Spleen (tissue), 11 donors: ENCODE data around the gene ZMYND8. TPM values are rescaled to one million over a fixed set of nuclear protein-coding genes. Genes with fewer than 3 reads are reported as not detected.

Experiments used
- DNase-seq: peaks from one replicate; pipeline ENCODE4 v3.0.0-alpha.2; 2020
- H3K27ac ChIP-seq, 8 donors: fragments of 200-600 bp; sonication (generic) in 7 of 8; 1 replicate in 4 of 8; 2 replicates in 4 of 8; pipeline versions ENCODE4 v1.5.0 to v1.8.0; 2016 to 2021; ENCODE audit warnings: inconsistent platforms in 4 of 8, mild to moderate bottlenecking in 4 of 8, moderate library complexity in 1 of 8
- H3K27me3 ChIP-seq, 7 donors: fragments of 200-600 bp; sonication (generic) in 6 of 7; replicated peaks in 1 of 7; 1 replicate in 4 of 7; 2 replicates in 3 of 7; pipeline versions ENCODE4 v1.5.0 to v1.8.0; 2016 to 2021; ENCODE audit warnings: inconsistent platforms in 3 of 7, mild to moderate bottlenecking in 1 of 7
- H3K36me3 ChIP-seq, 6 donors: fragments of 200-600 bp; sonication (generic) in 5 of 6; 1 replicate in 4 of 6; 2 replicates in 2 of 6; pipeline versions ENCODE4 v1.5.0 to v1.8.0; 2016 to 2021; ENCODE audit warnings: inconsistent platforms in 2 of 6
- H3K4me1 ChIP-seq, 6 donors: fragments of 200-600 bp; sonication (generic) in 5 of 6; 1 replicate in 3 of 6; 2 replicates in 3 of 6; pipeline versions ENCODE4 v1.5.0 to v1.8.0; 2016 to 2021; ENCODE audit warnings: inconsistent platforms in 3 of 6
- H3K4me3 ChIP-seq, 8 donors: fragments of 200-600 bp; sonication (generic) in 7 of 8; 1 replicate in 4 of 8; 2 replicates in 4 of 8; pipeline versions ENCODE4 v1.5.0 to v1.8.0; 2016 to 2021; ENCODE audit warnings: inconsistent platforms in 4 of 8, mild to moderate bottlenecking in 4 of 8, moderate library complexity in 2 of 8
- H3K9me3 ChIP-seq, 8 donors: fragments of 200-600 bp; sonication (generic) in 7 of 8; 1 replicate in 4 of 8; 2 replicates in 4 of 8; pipeline versions ENCODE4 v1.5.0 to v1.8.0; 2016 to 2021; ENCODE audit warnings: inconsistent platforms in 4 of 8
- POLR2A ChIP-seq, 3 donors: fragments of 450-650 bp; IDR thresholded peaks; one replicate each; pipeline ENCODE4 v1.5.1; 2017; ENCODE audit warnings: antibody characterized with exemption in 3 of 3, mild to moderate bottlenecking in 1 of 3
- POLR2AphosphoS5 ChIP-seq, 3 donors: sonication (generic); formaldehyde crosslinking; IDR thresholded peaks; one replicate each; pipeline ENCODE4 v1.5.1; 2017; ENCODE audit warnings: antibody characterized with exemption in 3 of 3
- WGBS, 5 donors: extraction: QIAGEN DNeasy Blood & Tissue Kit in 3 of 5; methylation state at CpG; one replicate each; pipeline versions ENCODE4 v1.1.5 to v1.1.7; 2013 to 2018; 5-methylcytosine and 5-hydroxymethylcytosine counted together
- intact Hi-C: fragments of 100-400 bp; cut with DNase I; formaldehyde crosslinking; loops from one replicate; pipeline ENCODE4 v1.15.0; 2023; ENCODE audit warnings: low total_unique reads
- polyA plus RNA-seq, 3 donors: library from polyadenylated mRNA; stranded (reverse); fragments of 200-250 nt; gene quantifications; one replicate each; pipeline ENCODE4 v1.2.1, GENCODE V29; 2013
- total RNA-seq, 7 donors: library from RNA; depleted of rRNA in 3 of 7; stranded (reverse); fragments of >200 nt in 3 of 7; fragmentation: NEBNext Ultra II Directional in 4 of 7; extraction: Animal tissue kit (Norgen Biotek cat#: 25700) in 4 of 7; gene quantifications; one replicate each; pipeline versions ENCODE4 v1.1.0 to v1.2.1, GENCODE V29; 2016 to 2021
- TF ChIP-seq, protein P1 (sequence below), 11 experiments: fragments of 200-600 bp in 7 of 11; fragments of 450-650 bp in 4 of 11; sonication (generic) in 4 of 11; IDR thresholded peaks in 8 of 11; conservative IDR thresholded peaks in 3 of 11; 1 replicate in 7 of 11; 2 replicates in 4 of 11; pipeline versions ENCODE4 v1.4.0 to v1.8.0; 2016 to 2021; ENCODE audit warnings: antibody characterized with exemption in 11 of 11, inconsistent platforms in 4 of 11, mild to moderate bottlenecking in 1 of 11
- donor health status: healthy with polysubstance abuse.
- donor health status: DM: no; HTN: no; CAD: no; lungs with moderate emphysema.
- donor health status: DM: no; HTN: no; CAD: no.
- donor health status: Bipolar disorder and iron deficiency.
- donor health status: healthy.
- donor health status: DM: no; HTN: no; CAD: no.
- donor health status: DM: yes; HTN: yes; CAD: no.

The ZMYND8 gene
- total and polyA plus RNA-seq, 10 donors, result 12.5 to 64.0 (median 46.8) TPM

DNA sequence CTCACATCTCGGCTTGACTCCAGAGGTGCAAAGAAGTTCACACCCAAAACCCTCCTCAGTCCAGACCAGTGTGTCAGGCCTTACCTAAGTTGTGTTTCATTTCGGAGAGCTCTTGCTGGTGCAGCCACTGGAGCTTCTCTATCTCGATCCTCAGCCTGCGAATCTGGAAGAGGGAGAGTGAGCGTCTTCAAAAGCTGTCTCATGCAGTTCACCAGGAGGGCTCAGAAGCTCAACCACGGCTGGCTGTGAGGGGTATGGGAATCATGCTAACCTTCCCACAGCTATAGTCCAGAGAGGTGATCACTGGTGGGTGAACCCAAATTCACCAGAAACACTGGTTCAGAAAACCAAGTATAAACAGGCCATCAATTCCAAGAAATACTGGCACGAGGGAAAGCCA is 129.4 kb downstream of the ZMYND8 start:
- intact Hi-C loops, result no loop called here
- H3K27ac ChIP-seq, result peak overlapping the region in 1 of 8 donors; percentile 38
- WGBS, 5 donors, result 88 to 96% (median 92%) methylated on average over 7 of the region's 7 CpGs
- H3K27me3 ChIP-seq, result no peaks in the 10 kb centered on the region
- no peak overlapping the region for H3K4me3 ChIP-seq
- H3K9me3 ChIP-seq, result no peaks in the 10 kb centered on the region
- DNase-seq, result no peak
- TF ChIP-seq POLR2AphosphoS5 (IDR thresholded peaks at IDR 0.05) (no peak), POLR2A (IDR thresholded peaks at IDR 0.05) (no peak)
- TF ChIP-seq, protein P1, sequence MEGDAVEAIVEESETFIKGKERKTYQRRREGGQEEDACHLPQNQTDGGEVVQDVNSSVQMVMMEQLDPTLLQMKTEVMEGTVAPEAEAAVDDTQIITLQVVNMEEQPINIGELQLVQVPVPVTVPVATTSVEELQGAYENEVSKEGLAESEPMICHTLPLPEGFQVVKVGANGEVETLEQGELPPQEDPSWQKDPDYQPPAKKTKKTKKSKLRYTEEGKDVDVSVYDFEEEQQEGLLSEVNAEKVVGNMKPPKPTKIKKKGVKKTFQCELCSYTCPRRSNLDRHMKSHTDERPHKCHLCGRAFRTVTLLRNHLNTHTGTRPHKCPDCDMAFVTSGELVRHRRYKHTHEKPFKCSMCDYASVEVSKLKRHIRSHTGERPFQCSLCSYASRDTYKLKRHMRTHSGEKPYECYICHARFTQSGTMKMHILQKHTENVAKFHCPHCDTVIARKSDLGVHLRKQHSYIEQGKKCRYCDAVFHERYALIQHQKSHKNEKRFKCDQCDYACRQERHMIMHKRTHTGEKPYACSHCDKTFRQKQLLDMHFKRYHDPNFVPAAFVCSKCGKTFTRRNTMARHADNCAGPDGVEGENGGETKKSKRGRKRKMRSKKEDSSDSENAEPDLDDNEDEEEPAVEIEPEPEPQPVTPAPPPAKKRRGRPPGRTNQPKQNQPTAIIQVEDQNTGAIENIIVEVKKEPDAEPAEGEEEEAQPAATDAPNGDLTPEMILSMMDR (IDR thresholded peaks at IDR 0.05 in 8 of 11, conservative IDR thresholded peaks at IDR 0.05 in 3 of 11), result no peak
- H3K36me3 ChIP-seq, result peaks cover 0 to 100% (median 90%) of the 10 kb centered on the region in 6 donors
- H3K4me1 ChIP-seq, result peaks cover 0 to 15% (median 0%) of the 10 kb centered on the region in 6 donors

DNA sequence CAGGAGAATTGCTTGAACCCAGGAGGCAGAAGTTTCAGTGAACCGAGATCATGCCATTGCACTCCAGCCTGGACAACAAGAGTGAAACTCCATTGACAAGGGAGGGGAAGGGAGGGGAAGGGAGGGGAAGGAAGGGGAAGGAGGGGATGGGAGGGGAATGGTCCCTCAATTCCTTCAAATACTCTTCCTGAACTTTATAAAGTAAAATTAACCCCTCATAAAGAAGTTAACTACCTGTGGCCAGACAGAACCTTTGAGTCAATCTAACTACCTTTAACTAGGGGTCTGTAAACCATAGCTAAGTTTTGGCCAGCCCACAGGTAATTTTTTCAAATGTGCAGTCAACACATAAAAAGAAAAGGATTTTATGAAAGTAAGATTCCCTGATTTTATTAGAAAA is 131.0 kb downstream of the ZMYND8 start:
- TF ChIP-seq POLR2AphosphoS5 (IDR thresholded peaks at IDR 0.05) (no peak), POLR2A (IDR thresholded peaks at IDR 0.05) (no peak)
- TF ChIP-seq, protein P1 (IDR thresholded peaks at IDR 0.05 in 8 of 11, conservative IDR thresholded peaks at IDR 0.05 in 3 of 11), result no peak
- Histone ChIP-seq H3K4me1 (peaks cover 0 to 18% (median 0%) of the 10 kb centered on the region in 6 donors), H3K4me3 (no peak overlapping the region), H3K27me3 (no peaks in the 10 kb centered on the region), H3K36me3 (peaks cover 2 to 100% (median 93%) of the 10 kb centered on the region in 6 donors), H3K9me3 (no peaks in the 10 kb centered on the region), H3K27ac (peak overlapping the region in 2 of 8 donors; percentile 46 to 66)
- WGBS, 5 donors, result 71 to 86% (median 73%) methylated on average over 1 of the region's 1 CpG
- DNase-seq, result no peak
- intact Hi-C loops, result no loop called here

DNA sequence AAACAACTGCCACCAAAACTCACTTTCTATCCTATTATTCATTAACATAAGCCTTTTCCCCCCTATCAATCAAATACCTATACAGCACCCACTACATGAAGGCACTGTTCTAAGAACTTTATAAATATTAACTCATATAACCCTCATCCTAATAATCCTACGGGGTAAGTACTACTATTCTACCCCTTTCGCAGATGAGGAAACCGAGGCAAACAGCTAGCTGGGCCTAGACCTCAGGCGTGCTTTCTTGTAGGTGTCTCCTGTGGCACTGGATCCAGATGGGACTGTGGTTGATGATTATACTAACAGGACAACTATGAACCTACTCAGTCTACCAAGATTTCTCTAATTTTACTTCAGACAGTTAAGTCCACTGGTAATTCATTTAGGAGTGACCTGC is 131.6 kb downstream of the ZMYND8 start:
- H3K4me1 ChIP-seq, result peaks cover 0 to 22% (median 0%) of the 10 kb centered on the region in 6 donors
- no peaks in the 10 kb centered on the region for H3K9me3 ChIP-seq
- 96 to 98% (median 96%) methylated on average over 4 of the region's 4 CpGs for WGBS, 5 donors
- H3K36me3 ChIP-seq, result peaks cover 2 to 100% (median 93%) of the 10 kb centered on the region in 6 donors
- intact Hi-C loops, result no loop called here
- no peaks in the 10 kb centered on the region for H3K27me3 ChIP-seq
- DNase-seq, result no peak
- H3K4me3 ChIP-seq, result no peak overlapping the region
- H3K27ac ChIP-seq, result peak overlapping the region in 2 of 8 donors; percentile 46 to 66
- TF ChIP-seq POLR2A (IDR thresholded peaks at IDR 0.05) (no peak), POLR2AphosphoS5 (IDR thresholded peaks at IDR 0.05) (no peak)
- TF ChIP-seq, protein P1 (IDR thresholded peaks at IDR 0.05 in 8 of 11, conservative IDR thresholded peaks at IDR 0.05 in 3 of 11), result no peak

- 94 to 99% (median 95%) methylated on average over 10 to 11 of the region's 11 CpGs for WGBS, 5 donors
- peak; percentile 21 to 65 (median 34) for TF ChIP-seq POLR2AphosphoS5 (IDR thresholded peaks at IDR 0.05)
- TF ChIP-seq, protein P1 (IDR thresholded peaks at IDR 0.05 in 8 of 11, conservative IDR thresholded peaks at IDR 0.05 in 3 of 11), result no peak
These were observed 132.2 kb downstream of the ZMYND8 start for GRCh38 chr20:47224300-47224791.

More at GRCh38 chr20:47224300-47224791, 132.2 kb downstream of the ZMYND8 start:
- Histone ChIP-seq H3K9me3 (no peaks in the 10 kb centered on the region), H3K4me3 (no peak overlapping the region), H3K36me3 (peaks cover 2 to 100% (median 93%) of the 10 kb centered on the region in 6 donors), H3K27ac (peak overlapping the region in 2 of 8 donors; percentile 46 to 66), H3K4me1 (peaks cover 0 to 22% (median 0%) of the 10 kb centered on the region in 6 donors), H3K27me3 (no peaks in the 10 kb centered on the region)
- intact Hi-C loops, result no loop called here
- DNase-seq, result no peak
